Pons (tissue), 1 donor: ENCODE results near the gene HIP1R.

ENCODE experiments used
- DNase-seq: peaks from one replicate; pipeline ENCODE4 v3.0.0-alpha.2; 2016; ENCODE audit warnings: low spot score

Gene HIP1R

GRCh38 chr12:122834104-122834920 is 945 bp upstream of the HIP1R start:
- peak; percentile 72 for DNase-seq

GRCh38 chr12:122835750-122836026 is 431 bp downstream of the HIP1R start:
- no peak for DNase-seq

- DNase-seq = peak; percentile 72
These were observed 1.0 kb downstream of the HIP1R start for GRCh38 chr12:122836027-122836921.

GRCh38 chr12:122837306-122838265 is 2.3 kb downstream of the HIP1R start:
- DNase-seq = no peak

- no peak for DNase-seq
These were observed 3.6 kb downstream of the HIP1R start for GRCh38 chr12:122838841-122839240.

GRCh38 chr12:122839907-122840554 is 4.8 kb downstream of the HIP1R start:
- no peak for DNase-seq

GRCh38 chr12:122840580-122841513 is 5.6 kb downstream of the HIP1R start:
- DNase-seq = no peak

GRCh38 chr12:122841544-122842321 is 6.5 kb downstream of the HIP1R start:
- DNase-seq = peak; percentile 91

- DNase-seq = no peak
These were observed 7.5 kb downstream of the HIP1R start for GRCh38 chr12:122842505-122843405.

GRCh38 chr12:122843455-122843854 is 8.2 kb downstream of the HIP1R start:
- DNase-seq = no peak

GRCh38 chr12:122844366-122844971 is 9.2 kb downstream of the HIP1R start:
- DNase-seq = peak; percentile 60

GRCh38 chr12:122845041-122845864 is 10.0 kb downstream of the HIP1R start:
- DNase-seq = peak; percentile 97

GRCh38 chr12:122845865-122846621 is 10.8 kb downstream of the HIP1R start:
- no peak for DNase-seq

GRCh38 chr12:122846622-122847515 is 11.6 kb downstream of the HIP1R start:
- no peak for DNase-seq

GRCh38 chr12:122847516-122847836 is 12.2 kb downstream of the HIP1R start:
- no peak for DNase-seq
